ENCODE results near the gene GLIPR1.

The GLIPR1 gene

DNA sequence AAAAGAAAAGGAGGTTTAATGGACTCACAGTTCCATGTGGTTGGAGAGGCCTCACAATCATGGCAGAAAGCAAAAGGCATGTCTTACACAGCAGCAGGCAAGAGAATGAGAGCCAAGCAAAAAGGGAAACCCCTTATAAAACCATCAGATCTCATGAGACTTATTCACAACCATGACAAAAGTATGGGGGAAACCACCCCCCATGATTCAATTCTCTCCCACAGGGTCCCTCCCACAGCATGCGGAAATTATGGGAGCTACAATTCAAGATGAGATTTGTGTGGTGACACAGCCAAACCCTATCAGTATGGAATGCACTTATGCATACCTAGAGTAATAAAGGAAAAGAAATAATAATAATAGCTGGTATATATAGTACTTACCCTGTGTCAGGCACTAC lies 4.5 kb upstream of the GLIPR1 start:
- no peak for ATAC-seq
- TF ChIP-seq TOX (CRISPR knock-in tag; IDR thresholded peaks at IDR 0.05; ENCODE audit: borderline replicate concordance) (no peak), BACH2 (CRISPR knock-in tag; IDR thresholded peaks at IDR 0.05; ENCODE audit: borderline replicate concordance) (no peak), ESRRG (CRISPR knock-in tag; IDR thresholded peaks at IDR 0.05) (no peak), RARB (CRISPR knock-in tag; IDR thresholded peaks at IDR 0.05) (no peak), ZFP3 (CRISPR knock-in tag; IDR thresholded peaks at IDR 0.05) (no peak), ZFP30 (CRISPR knock-in tag; IDR thresholded peaks at IDR 0.05) (no peak), SNAI2 (CRISPR knock-in tag; IDR thresholded peaks at IDR 0.05) (no peak), ISL1 (CRISPR knock-in tag; IDR thresholded peaks at IDR 0.05) (no peak), GLIS3 (CRISPR knock-in tag; IDR thresholded peaks at IDR 0.05) (no peak), PPARA (CRISPR knock-in tag; IDR thresholded peaks at IDR 0.05; ENCODE audit: borderline replicate concordance) (no peak), TSHZ2 (CRISPR knock-in tag; IDR thresholded peaks at IDR 0.05) (no peak), POU6F1 (CRISPR knock-in tag; IDR thresholded peaks at IDR 0.05; ENCODE audit: borderline replicate concordance, low read depth) (no peak), ARNTL (CRISPR knock-in tag; IDR thresholded peaks at IDR 0.05; ENCODE audit: borderline replicate concordance, low read depth) (no peak), TCF4 (CRISPR knock-in tag; IDR thresholded peaks at IDR 0.05; ENCODE audit: borderline replicate concordance) (no peak), ZNF565 (CRISPR knock-in tag; conservative IDR thresholded peaks at IDR 0.05; ENCODE audit: low read depth) (no peak), ZNF8 (CRISPR knock-in tag; IDR thresholded peaks at IDR 0.05) (no peak)
- TF ChIP-seq, protein P1, sequence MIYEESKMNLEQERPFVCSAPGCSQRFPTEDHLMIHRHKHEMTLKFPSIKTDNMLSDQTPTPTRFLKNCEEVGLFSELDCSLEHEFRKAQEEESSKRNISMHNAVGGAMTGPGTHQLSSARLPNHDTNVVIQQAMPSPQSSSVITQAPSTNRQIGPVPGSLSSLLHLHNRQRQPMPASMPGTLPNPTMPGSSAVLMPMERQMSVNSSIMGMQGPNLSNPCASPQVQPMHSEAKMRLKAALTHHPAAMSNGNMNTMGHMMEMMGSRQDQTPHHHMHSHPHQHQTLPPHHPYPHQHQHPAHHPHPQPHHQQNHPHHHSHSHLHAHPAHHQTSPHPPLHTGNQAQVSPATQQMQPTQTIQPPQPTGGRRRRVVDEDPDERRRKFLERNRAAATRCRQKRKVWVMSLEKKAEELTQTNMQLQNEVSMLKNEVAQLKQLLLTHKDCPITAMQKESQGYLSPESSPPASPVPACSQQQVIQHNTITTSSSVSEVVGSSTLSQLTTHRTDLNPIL (CRISPR knock-in tag; IDR thresholded peaks at IDR 0.05; ENCODE audit: low read depth), result no peak

- TF ChIP-seq POU6F1 (CRISPR knock-in tag; IDR thresholded peaks at IDR 0.05; ENCODE audit: borderline replicate concordance, low read depth) (no peak), ZC3H10 (CRISPR knock-in tag; IDR thresholded peaks at IDR 0.05) (no peak), ISL1 (CRISPR knock-in tag; IDR thresholded peaks at IDR 0.05) (no peak), OSR1 (CRISPR knock-in tag; IDR thresholded peaks at IDR 0.05) (no peak), ZFP30 (CRISPR knock-in tag; IDR thresholded peaks at IDR 0.05) (no peak), CSRNP3 (CRISPR knock-in tag; IDR thresholded peaks at IDR 0.05) (no peak), ARNTL (CRISPR knock-in tag; IDR thresholded peaks at IDR 0.05; ENCODE audit: borderline replicate concordance, low read depth) (no peak), PATZ1 (CRISPR knock-in tag; IDR thresholded peaks at IDR 0.05; ENCODE audit: borderline replicate concordance) (no peak), ZFP3 (CRISPR knock-in tag; IDR thresholded peaks at IDR 0.05) (no peak), PPARA (CRISPR knock-in tag; IDR thresholded peaks at IDR 0.05; ENCODE audit: borderline replicate concordance) (no peak), BACH2 (CRISPR knock-in tag; IDR thresholded peaks at IDR 0.05; ENCODE audit: borderline replicate concordance) (no peak), CSDC2 (CRISPR knock-in tag; IDR thresholded peaks at IDR 0.05) (no peak), ZNF8 (CRISPR knock-in tag; IDR thresholded peaks at IDR 0.05) (no peak), GLIS3 (CRISPR knock-in tag; IDR thresholded peaks at IDR 0.05) (no peak), TCF4 (CRISPR knock-in tag; IDR thresholded peaks at IDR 0.05; ENCODE audit: borderline replicate concordance) (no peak), ZNF565 (CRISPR knock-in tag; conservative IDR thresholded peaks at IDR 0.05; ENCODE audit: low read depth) (no peak)
- ATAC-seq, result no peak
These were observed 3.4 kb upstream of the GLIPR1 start for GRCh38 chr12:75477137-75477536.
